Activated T-cell treated with anti-CD3 and anti-CD28 coated beads, Interleukin-2, amount 50 U/mL, for 72 hours (primary cell): ENCODE measurements around the gene AGT. TPM values are rescaled to one million over a fixed set of nuclear protein-coding genes. Genes with fewer than 3 reads are reported as not detected.
A peak's percentile ranks its signal among the peaks of the same experiment; 100 is the strongest.

ENCODE experiments used
- ATAC-seq, 2 donors: fragments of 150-1000 bp; cut with Tn5 transposase; replicated peaks in 1 of 2; 2 replicates each; pipeline ENCODE4 v1.10.0; 2021; ENCODE audit warnings: moderate library complexity in 2 of 2, mild to moderate bottlenecking in 1 of 2
- DNase-seq, 2 donors: peaks; one replicate each; pipeline ENCODE4 v3.0.0; 2021 to 2022; ENCODE audit warnings: mixed read lengths in 1 of 2
- H3K27ac Mint-ChIP-seq: one replicate; pipeline ENCODE4 v1.8.0; 2022; ENCODE audit warnings: mild to moderate bottlenecking, moderate library complexity, mixed read lengths
- H3K27me3 Mint-ChIP-seq: one replicate; pipeline ENCODE4 v1.8.0; 2022; ENCODE audit warnings: low read depth, mixed read lengths
- H3K36me3 Mint-ChIP-seq, 2 donors: one replicate each; pipeline ENCODE4 v1.8.0; 2022; ENCODE audit warnings: mixed read lengths in 2 of 2, mild to moderate bottlenecking in 1 of 2; ENCODE audit not compliant: insufficient read depth in 2 of 2
- H3K4me1 Mint-ChIP-seq: one replicate; pipeline ENCODE4 v1.8.0; 2022; ENCODE audit warnings: low read depth, mixed read lengths
- H3K4me3 Mint-ChIP-seq, 2 donors: one replicate each; pipeline ENCODE4 v1.8.0; 2022; ENCODE audit warnings: mild to moderate bottlenecking in 2 of 2, mixed read lengths in 2 of 2, moderate library complexity in 2 of 2
- H3K9me3 Mint-ChIP-seq, 2 donors: one replicate each; pipeline ENCODE4 v1.8.0; 2022; ENCODE audit warnings: mixed read lengths in 2 of 2
- total RNA-seq, 2 donors: library from RNA; stranded (reverse); gene quantifications; one replicate each; pipeline ENCODE4 v1.2.3, GENCODE V29; 2022

The AGT gene
- total RNA-seq, 2 donors from 2014 or later, result not detected

DNA sequence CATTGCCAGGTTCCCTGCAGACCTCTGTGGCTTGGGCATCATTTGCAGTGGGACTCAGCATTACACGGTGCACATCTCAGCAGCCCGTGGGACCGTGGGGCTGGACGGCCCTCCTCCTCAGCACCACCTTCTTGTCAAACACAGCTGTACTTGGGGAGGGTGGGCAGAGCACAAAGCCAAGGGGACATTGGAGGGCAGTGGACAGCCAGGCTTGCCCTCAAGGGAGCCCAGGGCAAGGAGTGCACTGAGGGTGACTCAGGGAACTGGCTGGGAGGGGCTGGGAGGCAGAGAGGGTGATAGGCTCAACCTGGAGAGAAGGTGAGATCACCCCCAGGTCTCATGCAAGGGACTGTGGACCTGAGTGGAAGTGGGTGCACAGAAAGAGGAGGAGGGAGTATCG, 36.7 kb upstream of the AGT start:
- Mint-ChIP-seq H3K4me3 (no peak overlapping the region), H3K27me3 (no peaks in the 10 kb centered on the region), H3K9me3 (no peaks in the 10 kb centered on the region), H3K4me1 (peaks cover 14% of the 10 kb centered on the region), H3K27ac (no peak overlapping the region), H3K36me3 (no peaks in the 10 kb centered on the region)
- DNase-seq, result no peak
- no peak for ATAC-seq

DNA sequence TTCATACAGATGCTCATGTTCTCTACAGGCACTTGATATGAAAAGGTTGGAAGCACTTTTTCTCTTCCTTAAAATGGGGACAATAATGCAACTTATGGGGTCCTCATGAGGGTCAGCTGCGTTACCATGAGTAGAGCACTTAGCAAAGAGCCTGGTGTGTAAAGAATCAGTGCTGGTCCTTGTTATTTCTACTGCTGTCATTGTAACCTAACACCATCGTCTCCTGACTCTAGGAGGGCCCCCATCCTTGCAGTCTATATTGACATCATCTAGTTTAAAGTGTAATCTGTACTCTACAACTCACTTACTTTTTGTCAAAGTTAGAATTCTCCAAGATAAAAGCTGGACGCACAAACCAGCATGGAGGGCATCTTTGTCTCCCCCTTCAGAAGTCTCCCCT, 35.7 kb upstream of the AGT start:
- Mint-ChIP-seq H3K9me3 (no peaks in the 10 kb centered on the region), H3K4me3 (no peak overlapping the region), H3K36me3 (no peaks in the 10 kb centered on the region), H3K27me3 (no peaks in the 10 kb centered on the region), H3K27ac (no peak overlapping the region), H3K4me1 (peaks cover 14% of the 10 kb centered on the region)
- DNase-seq (no peak), ATAC-seq (no peak)

DNA sequence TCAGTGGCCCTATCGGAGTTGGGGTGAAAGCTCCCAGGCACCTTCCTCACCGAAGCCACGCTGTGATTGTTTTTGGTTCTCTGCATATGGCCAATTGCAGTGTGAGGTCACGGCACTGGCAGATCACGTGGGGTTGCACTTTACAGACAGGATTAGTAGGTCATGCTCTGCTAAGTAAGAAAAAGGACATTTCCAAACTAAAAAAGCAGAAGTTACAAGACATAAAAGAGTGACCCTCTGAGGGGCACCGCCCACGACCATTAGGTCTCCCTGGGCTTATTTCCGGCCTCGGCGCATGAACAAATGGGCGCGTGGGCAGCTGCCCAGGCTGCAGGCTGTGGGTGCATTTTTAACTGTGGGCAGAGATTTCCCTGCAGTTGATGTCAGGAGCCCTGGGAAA, 35.2 kb upstream of the AGT start:
- no peak for ATAC-seq
- no peaks in the 10 kb centered on the region for H3K27me3 Mint-ChIP-seq
- no peaks in the 10 kb centered on the region for H3K9me3 Mint-ChIP-seq
- peaks cover 14% of the 10 kb centered on the region for H3K4me1 Mint-ChIP-seq
- no peak for DNase-seq
- no peak overlapping the region for H3K27ac Mint-ChIP-seq
- H3K4me3 Mint-ChIP-seq, result no peak overlapping the region
- H3K36me3 Mint-ChIP-seq, result no peaks in the 10 kb centered on the region

DNA sequence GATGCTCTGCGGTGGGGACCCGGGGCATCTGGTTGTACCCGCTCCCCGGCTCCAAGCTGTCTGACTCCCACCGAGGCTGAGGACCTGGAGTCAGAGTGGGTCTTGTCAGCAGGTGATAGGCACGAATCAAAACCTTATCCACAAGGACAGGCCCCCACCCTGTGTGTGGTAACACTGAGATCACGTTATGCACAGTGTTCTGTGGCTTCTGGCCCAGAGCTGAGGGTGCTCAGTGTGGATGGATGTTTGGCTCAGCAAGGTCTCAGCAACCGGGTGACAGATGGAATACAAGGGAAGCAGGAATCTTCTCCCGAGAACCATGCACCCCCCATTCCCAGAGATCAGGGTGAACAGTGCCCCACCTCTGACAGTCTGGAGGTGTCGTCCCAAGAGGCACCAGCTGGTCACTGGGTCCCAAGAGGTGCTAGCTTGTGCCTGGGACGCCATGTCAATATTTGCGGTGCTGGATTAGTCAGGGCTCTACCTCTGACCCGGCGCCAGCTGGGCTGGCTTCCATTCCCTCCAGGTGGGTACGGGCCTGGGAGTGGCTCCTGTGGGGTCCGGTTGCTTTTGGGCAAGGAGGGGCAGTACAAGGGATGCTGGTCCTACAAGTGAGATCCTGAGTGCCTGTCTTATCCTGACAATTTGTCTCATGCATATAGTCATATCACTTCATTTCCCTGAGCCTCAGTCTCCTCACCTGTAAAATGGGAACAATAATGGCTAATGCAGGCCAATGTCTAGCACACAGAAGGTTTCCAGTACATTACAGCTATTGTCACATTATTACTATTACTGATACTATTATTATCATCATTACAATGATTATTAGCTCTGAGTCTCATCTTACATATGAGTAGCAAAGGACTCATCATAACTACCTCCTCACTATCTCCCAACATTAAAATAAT, 34.2 kb upstream of the AGT start:
- H3K4me3 Mint-ChIP-seq, result peak overlapping the region in 1 of 2 donors; percentile 45
- ATAC-seq (peak in 1 of 2 donors; percentile 54), DNase-seq (no peak)
- peaks cover 14% of the 10 kb centered on the region for H3K4me1 Mint-ChIP-seq
- no peaks in the 10 kb centered on the region for H3K36me3 Mint-ChIP-seq
- no peaks in the 10 kb centered on the region for H3K27me3 Mint-ChIP-seq
- no peak overlapping the region for H3K27ac Mint-ChIP-seq
- no peaks in the 10 kb centered on the region for H3K9me3 Mint-ChIP-seq

DNA sequence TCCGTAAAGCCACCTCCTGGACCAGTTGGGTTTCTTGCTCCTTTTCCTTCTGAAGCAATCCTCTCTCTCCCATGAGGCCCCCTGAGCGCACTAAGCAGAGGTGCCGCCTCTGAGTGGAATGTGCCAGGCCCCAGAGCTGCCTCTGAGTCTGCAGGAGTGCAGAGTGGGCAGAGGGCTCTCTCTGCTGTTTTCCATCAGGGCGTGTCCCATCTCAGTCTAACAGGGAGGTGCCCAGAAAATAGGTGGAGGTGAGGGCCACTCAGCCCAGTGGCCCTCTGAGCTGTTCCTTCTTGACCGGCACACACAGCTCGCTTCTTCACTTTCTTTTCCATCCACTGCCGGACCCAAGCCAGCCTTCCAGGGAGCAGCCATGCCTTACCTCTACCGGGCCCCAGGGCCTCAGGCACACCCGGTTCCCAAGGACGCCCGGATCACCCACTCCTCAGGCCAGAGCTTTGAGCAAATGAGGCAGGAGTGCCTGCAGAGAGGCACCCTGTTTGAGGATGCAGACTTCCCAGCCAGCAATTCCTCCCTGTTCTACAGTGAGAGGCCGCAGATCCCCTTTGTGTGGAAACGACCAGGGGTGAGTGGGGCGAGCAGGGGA, 33.3 kb upstream of the AGT start, which contains the start of gene CAPN9:
CAPN9 (plus strand) TSS at position 262 of the 604 bp plus-strand sequence; CDS start at position 371, 109 bp downstream.
- H3K27ac Mint-ChIP-seq, result no peak within 1 kb of the TSS
- no peak for ATAC-seq
- peak within 1 kb of the TSS in 1 of 2 donors; percentile 45 for H3K4me3 Mint-ChIP-seq
- H3K27me3 Mint-ChIP-seq, result no peaks in the 10 kb centered on the region
- H3K4me1 Mint-ChIP-seq, result peaks cover 14% of the 10 kb centered on the region
- no peaks in the 10 kb centered on the region for H3K36me3 Mint-ChIP-seq
- no peaks in the 10 kb centered on the region for H3K9me3 Mint-ChIP-seq
- DNase-seq, result no peak

DNA sequence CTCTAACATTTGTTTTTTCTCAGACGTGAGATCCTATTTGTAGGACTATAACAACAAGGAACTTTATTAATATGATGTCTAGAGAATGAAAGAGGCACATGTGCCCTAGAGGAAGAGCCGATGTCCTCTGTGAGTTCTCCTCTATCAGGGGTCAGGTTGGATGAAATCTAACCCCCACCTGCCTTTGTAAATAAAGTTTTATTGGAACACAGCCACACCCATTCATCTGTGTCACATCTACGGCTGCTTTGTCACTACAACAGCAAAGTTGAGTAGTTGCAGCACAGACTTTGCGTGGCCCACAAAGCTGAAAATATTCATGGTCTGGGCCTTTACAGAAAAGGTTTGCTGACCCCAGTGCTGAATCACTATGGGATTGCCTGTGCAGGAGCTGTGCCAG, 32.7 kb upstream of the AGT start:
- H3K36me3 Mint-ChIP-seq, result no peaks in the 10 kb centered on the region
- no peak overlapping the region for H3K27ac Mint-ChIP-seq
- no peak overlapping the region for H3K4me3 Mint-ChIP-seq
- peaks cover 14% of the 10 kb centered on the region for H3K4me1 Mint-ChIP-seq
- DNase-seq (no peak), ATAC-seq (no peak)
- H3K27me3 Mint-ChIP-seq, result peaks cover 1% of the 10 kb centered on the region
- no peaks in the 10 kb centered on the region for H3K9me3 Mint-ChIP-seq

DNA sequence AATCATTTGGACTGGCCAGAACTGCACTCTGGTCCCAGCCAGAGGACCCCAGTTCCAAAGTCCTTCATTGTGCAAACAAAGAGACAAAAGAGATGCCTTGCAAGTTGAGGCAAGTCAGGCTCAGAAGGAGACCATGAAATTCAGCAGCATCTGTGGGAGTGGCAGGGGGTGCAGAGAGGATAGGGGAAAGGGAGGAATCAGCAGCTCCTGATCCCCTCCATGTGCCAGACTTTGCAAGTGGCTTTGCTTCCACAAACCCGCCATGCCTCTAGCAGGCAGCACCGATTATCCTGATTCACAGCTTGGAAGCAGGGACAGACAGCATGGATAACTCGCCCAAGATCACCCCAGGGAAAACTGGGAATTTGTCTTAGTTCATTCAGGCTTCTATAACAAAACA, 31.1 kb upstream of the AGT start:
- no peak overlapping the region for H3K4me3 Mint-ChIP-seq
- no peaks in the 10 kb centered on the region for H3K9me3 Mint-ChIP-seq
- ATAC-seq, result no peak
- H3K27ac Mint-ChIP-seq, result no peak overlapping the region
- H3K36me3 Mint-ChIP-seq, result no peaks in the 10 kb centered on the region
- H3K27me3 Mint-ChIP-seq, result peaks cover 9% of the 10 kb centered on the region
- H3K4me1 Mint-ChIP-seq, result peaks cover 14% of the 10 kb centered on the region
- DNase-seq, result no peak

DNA sequence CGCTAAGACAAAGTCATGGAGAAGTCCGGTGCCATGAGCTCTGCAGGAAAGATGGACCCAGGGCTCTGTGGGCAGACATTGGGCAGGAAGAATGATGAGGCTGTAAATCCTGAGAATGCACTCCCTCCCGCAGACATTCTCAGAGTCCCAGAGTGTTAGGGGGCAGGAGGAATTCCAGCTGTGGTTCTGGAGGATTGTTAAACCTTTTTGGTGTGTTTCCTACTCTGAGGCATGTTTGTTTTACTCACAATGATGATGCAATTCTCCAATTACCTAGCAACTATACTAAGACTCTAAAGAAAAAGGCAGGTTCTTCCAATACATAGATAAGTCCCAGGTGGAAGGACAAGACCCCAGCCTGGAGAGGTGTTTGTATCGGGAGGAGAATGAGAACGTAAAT, 30.5 kb upstream of the AGT start:
- Mint-ChIP-seq H3K27ac (no peak overlapping the region), H3K27me3 (peaks cover 14% of the 10 kb centered on the region), H3K4me3 (no peak overlapping the region), H3K9me3 (no peaks in the 10 kb centered on the region), H3K4me1 (peaks cover 14% of the 10 kb centered on the region), H3K36me3 (no peaks in the 10 kb centered on the region)
- DNase-seq (no peak), ATAC-seq (no peak)

DNA sequence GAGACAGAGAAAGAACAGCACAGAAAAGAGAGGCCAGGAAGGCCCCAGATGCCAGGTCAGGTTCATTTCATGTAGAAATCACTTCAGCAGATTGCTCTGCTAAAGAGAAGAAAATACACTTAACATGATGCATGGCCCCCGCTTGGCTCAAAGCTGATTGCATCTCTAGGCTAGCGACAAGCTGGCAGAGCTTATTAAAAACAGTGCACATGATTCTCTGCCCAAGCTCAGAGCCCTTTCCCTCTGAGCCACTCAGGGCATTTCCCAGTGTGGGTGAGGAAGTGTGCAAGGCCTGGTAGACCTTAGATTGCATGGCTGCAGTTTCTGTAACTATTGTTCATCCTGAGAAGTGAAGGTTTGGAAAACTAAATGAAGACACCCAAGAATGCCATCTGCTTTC, 30.0 kb upstream of the AGT start:
- H3K4me1 Mint-ChIP-seq, result peaks cover 13% of the 10 kb centered on the region
- DNase-seq (no peak), ATAC-seq (no peak)
- H3K27ac Mint-ChIP-seq, result no peak overlapping the region
- H3K9me3 Mint-ChIP-seq, result no peaks in the 10 kb centered on the region
- peaks cover 16% of the 10 kb centered on the region for H3K27me3 Mint-ChIP-seq
- H3K4me3 Mint-ChIP-seq, result no peak overlapping the region
- no peaks in the 10 kb centered on the region for H3K36me3 Mint-ChIP-seq

DNA sequence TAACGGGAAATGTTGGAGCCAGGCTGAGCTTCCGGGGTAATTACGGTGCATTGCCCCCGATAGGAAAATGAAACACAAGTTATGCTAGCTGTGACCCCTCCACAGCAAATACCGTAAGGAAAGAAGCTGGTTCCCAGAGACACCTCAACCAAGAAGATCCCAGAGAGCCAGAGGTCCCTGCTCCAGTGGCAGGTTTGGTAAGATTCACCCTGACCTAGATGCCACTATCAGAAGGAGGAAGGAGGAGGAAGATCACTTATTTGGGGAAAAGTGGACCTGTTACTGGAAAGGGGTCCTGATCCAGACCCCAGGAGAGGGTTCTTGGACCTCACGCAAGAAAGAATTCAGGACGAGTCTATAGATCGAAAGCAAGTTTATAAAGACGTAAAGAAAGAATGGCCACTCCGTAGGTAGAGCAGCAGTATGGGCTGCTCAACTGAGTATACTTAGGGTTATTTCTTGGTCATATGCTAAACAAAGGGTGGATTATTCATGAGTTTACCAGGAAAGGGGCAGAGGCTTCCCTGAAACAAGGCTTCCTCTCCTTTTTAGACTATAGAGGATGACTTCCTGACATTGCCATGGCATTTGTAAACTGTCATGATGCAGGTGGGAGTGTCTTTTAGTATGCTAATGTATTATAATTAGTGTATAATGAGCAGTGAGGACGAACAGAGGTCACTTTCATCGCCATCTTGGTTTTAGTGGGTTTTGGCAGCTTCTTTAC, 25.8 kb upstream of the AGT start:
- no peak for ATAC-seq
- H3K4me1 Mint-ChIP-seq, result no peaks in the 10 kb centered on the region
- peaks cover 0 to 2% of the 10 kb centered on the region in 2 donors for H3K9me3 Mint-ChIP-seq

DNA sequence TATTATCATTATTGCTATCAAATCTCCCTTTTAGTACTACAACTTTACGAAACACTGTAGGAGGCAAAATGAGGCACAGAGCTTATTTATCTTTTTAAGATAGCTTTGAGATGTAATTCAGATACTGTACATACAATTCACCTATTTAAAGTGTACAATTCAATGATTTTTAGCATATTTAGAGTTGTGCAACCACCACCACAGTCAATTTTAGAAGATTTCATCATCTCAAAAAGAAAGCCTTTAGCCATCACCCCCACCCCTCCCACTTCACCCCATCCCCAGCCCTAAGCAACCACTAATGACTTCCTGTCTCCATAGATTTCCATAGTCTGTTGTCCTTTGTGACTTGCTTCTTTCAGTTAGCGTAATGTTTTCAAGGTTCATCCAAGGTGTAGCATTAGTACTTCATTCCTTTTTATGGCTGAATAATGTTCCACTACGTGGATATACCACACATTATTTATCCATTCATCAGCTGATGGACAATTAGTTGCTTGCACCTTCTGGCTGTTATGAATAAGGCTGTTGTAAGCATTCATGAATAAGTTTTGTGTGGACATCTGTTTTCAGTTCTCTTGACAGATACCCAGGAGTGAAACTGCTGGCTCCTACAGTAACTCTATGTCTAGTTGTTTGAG, 23.8 kb upstream of the AGT start:
- Mint-ChIP-seq H3K9me3 (peaks cover 0 to 2% of the 10 kb centered on the region in 2 donors), H3K4me3 (no peak overlapping the region), H3K27me3 (peaks cover 16% of the 10 kb centered on the region), H3K4me1 (no peaks in the 10 kb centered on the region), H3K36me3 (peaks cover 0 to 1% of the 10 kb centered on the region in 2 donors), H3K27ac (no peak overlapping the region)
- ATAC-seq, result no peak
- no peak for DNase-seq

More for the DNA sequence above, 25.8 kb upstream of the AGT start:
- no peak for DNase-seq
- H3K4me3 Mint-ChIP-seq, result no peak overlapping the region
- H3K27me3 Mint-ChIP-seq, result peaks cover 16% of the 10 kb centered on the region
- peaks cover 0 to 1% of the 10 kb centered on the region in 2 donors for H3K36me3 Mint-ChIP-seq
- H3K27ac Mint-ChIP-seq, result no peak overlapping the region

DNA sequence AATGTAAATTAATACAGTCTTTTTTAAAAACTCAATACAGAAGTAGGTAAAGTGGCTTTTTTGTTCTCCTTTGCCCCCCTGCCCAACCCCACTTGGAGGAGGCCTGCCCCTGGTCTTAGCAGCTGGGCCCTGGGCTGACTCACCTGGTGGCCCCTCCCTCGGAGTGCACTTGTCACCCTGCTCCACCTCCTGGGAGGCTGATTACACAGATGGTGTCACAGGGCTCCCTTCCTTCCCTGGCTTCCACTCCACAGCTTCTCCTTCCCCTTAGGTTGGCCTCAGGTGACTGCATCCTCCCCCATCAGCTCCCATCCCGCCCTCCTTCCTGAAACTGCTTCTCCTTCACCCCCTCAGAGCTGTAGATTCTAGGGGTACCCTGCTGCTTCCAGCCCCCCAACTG, 21.5 kb upstream of the AGT start:
- Mint-ChIP-seq H3K27ac (no peak overlapping the region), H3K27me3 (peaks cover 7% of the 10 kb centered on the region), H3K4me1 (no peaks in the 10 kb centered on the region), H3K4me3 (no peak overlapping the region), H3K36me3 (peaks cover 0 to 1% of the 10 kb centered on the region in 2 donors), H3K9me3 (peaks cover 0 to 2% of the 10 kb centered on the region in 2 donors)
- ATAC-seq, result no peak
- no peak for DNase-seq

DNA sequence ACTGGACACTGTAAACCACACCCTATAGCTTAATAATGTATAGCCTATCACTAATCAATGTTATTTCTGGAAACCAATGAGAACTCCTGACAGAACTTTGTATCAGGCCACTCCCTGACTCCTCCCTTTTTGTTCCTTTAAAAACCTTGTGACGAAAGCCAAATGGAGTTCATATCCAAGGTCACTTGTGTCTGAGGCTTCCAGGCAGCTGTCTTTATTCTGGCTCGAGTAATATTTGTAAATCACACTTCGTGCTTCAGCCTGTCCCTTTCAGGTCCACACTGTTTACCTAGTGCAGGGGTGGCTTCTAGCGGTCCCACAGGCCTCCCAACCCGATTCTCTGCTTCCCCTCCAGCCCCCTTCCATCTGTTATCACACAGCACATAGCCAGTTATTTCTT, 17.1 kb upstream of the AGT start:
- no peaks in the 10 kb centered on the region for H3K4me1 Mint-ChIP-seq
- peaks cover 12% of the 10 kb centered on the region for H3K27me3 Mint-ChIP-seq
- no peak overlapping the region for H3K4me3 Mint-ChIP-seq
- DNase-seq (no peak), ATAC-seq (no peak)
- no peaks in the 10 kb centered on the region for H3K36me3 Mint-ChIP-seq
- H3K9me3 Mint-ChIP-seq, result no peaks in the 10 kb centered on the region
- H3K27ac Mint-ChIP-seq, result no peak overlapping the region
